ENCODE results near the gene SMTNL1.

The SMTNL1 gene, protein sequence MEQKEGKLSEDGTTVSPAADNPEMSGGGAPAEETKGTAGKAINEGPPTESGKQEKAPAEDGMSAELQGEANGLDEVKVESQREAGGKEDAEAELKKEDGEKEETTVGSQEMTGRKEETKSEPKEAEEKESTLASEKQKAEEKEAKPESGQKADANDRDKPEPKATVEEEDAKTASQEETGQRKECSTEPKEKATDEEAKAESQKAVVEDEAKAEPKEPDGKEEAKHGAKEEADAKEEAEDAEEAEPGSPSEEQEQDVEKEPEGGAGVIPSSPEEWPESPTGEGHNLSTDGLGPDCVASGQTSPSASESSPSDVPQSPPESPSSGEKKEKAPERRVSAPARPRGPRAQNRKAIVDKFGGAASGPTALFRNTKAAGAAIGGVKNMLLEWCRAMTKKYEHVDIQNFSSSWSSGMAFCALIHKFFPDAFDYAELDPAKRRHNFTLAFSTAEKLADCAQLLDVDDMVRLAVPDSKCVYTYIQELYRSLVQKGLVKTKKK

DNA sequence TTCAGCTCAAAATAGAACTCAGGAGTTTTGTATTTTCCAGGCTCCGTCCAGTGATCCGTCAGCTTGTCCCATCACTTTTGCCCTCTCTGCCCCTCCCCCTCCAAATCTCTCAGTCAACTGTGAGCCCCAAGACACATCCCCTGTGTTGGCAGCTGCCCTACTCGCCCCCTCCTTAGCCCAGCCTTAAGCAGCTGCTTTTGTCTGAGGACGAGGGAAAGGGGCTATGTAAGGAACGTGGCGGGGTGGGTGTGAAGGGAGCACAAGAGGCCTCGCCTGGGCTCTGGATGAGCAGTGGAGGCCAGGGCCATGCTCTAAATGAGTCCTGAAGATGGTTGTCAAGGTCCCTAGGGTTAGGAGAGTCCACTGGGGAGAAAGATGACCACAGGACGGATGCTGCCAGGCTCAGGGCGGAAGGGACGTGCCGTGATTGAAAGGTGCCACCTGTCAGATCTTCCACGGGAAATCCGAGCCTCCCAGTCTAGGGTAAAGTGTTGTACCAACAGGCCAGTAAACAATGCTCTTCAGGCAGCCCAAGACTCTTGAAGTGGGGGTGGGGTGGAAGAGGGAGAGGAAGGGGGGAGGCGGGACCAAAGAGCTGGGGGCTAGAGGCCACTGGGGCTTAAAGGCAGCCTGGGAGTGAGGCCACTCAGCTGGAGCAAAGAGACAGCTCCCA is at the start of gene SMTNL1:
Gene SMTNL1, plus strand, starts transcription at position 649 of the 673 bp plus-strand sequence. CDS start 5,048 bp downstream, outside the sequence.
- DNase-seq (ENCODE audit: low read depth): no peak

DNA sequence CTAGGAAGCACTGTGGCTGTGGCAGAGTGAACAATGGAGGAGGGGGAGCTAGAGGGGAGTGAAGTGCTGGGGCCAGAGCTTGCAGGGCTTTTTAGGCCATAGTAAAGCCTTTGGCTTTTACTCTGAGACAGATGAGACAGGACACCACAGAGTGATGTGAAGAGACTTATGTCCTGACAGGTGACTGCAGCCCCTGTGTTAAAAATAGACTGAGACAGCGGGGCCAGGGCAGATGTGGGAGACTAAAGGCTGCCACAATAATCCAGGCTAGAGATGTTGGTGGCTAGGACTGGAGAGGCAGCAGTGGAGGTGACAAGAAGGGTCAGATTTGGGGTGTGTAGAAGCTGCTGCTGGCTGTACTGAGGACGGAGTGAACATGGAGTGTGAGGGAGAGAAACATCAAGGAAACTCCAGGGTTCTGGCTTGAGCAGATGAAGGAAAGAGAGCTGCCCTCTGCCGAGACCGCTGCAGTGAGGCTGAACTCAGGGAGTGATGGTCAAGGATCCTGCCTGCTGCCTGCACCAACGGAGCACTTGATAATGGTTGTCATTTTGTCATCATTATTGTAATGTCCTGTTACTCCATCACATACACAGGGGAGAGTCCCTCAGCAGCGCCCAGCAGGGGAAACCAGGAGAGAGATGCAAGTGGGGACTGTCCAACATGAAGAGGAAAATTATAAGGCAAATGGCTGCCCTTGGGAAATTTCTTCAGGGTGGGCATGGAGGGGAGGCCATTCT is 49.3 kb upstream of the SMTNL1 start:
- DNase-seq (ENCODE audit: low read depth): no peak

DNA sequence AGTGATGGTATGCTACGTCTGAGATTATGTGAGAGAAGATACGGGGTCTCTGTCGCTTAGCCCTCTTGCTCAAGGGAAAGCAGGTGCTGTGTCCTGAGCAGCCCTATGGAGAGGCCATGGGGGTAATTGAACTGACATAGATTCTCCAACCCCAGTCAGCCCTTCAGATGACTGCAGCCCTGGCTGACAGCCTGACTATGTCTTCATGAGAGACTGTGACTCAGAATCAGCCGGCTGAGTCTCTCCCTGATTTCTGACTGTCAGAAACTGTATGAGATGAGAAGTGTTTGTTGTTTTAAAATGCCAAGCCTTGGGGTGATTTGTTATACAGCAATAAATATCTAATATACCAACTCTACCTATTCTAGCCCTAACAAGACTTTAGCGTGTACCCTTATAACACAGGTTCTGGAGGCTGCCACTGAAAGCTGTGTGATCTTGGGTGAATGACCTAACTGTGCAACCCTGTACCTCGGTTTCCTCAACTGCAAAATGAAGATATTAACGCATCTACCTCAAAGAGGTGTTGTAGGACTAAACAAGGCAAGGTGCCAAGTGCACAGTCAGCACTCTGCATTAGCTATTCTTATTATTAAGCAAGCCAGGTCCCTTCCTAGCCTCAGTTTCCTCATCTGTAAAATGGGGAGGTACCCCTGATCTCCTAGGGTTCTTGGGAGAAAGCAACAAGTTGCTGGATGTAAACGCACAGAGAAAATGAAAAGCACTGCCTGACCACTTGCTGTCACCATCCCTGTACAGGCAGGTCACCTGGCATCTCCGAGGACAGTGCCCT is 46.7 kb upstream of the SMTNL1 start:
- no peak for DNase-seq (ENCODE audit: low read depth)

DNA sequence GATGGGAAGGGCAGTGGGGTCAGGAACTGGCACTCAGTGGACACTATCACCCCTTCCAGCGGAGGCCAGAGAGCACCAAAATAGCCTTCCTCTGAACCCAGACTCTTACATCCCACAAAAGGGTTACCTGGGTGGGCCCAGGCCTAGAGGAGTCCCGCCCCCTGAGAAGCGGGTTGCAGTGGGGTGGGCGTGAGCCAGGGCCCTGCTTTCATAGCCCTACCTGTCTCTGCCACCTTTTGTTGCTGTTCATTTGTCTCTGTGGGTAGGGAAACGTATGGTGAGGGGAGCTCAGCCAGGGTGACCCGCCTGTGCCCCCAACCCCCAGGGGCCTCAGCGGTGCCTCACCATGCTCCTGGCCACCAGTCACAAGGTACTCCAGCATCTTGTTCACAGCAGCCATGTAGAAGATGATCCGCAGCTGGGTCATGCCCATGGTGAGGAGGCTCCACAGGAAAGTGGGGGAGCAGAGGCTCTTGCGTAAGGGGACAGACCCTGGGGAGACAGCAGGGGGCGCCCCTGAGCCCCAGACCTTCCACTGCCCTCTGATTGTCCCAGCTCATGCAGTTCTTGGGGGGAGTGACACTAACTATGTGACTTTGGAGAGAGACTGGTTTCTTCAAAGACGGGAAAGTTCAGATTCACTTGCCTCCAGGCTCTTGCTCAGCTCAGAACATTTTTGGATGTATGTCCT is 45.9 kb upstream of the SMTNL1 start:
- DNase-seq (ENCODE audit: low read depth): peak; percentile 12

DNA sequence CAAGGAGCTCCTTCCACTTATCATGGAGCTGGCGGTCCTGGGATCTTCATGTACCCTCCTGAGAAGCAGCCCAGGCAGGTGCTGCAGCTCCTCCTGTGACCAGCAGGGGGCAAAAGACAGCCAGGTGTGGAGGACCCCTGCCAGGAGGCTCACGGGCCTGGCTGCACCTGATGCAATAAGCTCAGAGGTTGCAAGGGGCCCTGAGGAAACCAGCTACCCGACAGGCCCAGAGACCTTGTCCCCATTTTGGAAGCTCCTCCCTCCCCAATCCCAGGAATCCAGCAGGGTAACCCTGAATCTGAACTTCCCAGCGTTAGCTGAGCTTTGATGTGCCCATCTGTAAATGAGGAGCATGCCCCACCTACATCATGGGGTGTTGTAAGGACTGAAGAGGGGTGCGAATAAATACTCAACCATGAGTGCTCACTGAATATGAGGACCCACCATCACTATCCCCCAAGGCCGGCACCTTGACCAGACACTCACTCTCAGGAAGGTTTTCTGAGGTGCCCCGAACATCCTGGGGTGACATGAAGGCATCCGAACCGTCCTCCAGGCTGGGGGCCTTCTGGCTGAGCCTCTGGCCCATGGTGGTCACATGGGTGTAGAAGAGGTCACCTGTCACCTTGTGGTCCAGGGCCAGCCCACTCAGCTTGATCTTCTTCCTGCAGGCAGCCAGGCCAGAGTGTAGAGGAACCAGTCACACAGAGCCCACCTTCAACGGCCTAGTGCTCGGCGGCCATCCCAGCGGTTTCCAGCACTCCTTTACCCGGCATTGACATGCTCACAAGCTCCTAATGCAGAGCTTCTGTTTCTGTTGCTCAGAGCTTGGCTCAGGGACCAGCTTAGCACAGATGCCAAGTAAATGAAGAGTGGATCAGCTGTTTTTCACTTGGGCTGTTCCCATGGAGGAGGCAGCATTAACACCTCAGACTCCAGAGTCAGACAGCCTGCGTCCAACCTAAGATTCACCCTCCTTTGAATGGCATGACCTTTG is 43.6 kb upstream of the SMTNL1 start:
- DNase-seq (ENCODE audit: low read depth): no peak

DNA sequence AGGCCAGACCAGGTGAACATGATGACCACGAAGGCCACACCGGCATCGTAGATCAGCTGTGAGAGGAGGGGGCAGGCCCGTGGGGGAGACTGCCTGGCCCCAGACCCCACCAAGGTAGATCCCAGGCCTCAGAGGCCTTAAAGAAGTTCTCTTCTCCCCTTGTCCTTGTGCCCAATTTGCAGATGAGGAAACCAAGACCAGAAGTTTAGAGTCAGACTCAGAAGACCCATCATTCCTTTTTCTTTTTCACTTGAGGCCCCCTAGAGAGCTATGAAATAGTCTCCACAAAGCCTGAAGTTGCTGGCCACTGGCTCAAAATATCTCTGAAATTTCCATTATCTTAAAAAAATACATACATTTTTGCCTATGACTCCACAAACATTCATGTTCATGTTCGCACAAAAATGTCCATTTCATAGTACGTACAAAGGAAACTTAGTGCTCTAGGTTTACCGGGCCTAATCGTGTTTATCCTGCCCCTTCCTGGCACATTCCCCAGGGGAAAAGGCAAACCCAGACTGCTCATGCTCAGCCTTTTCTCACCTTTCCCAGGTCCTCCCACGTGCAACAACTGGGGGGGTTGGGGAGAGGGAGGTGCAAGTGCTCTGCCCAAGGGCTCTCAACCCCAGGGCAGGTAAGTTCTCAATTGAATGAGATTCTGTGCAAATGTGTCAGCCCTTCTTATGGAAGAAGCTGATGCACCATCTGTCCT is 41.1 kb upstream of the SMTNL1 start:
- DNase-seq (ENCODE audit: low read depth): no peak

DNA sequence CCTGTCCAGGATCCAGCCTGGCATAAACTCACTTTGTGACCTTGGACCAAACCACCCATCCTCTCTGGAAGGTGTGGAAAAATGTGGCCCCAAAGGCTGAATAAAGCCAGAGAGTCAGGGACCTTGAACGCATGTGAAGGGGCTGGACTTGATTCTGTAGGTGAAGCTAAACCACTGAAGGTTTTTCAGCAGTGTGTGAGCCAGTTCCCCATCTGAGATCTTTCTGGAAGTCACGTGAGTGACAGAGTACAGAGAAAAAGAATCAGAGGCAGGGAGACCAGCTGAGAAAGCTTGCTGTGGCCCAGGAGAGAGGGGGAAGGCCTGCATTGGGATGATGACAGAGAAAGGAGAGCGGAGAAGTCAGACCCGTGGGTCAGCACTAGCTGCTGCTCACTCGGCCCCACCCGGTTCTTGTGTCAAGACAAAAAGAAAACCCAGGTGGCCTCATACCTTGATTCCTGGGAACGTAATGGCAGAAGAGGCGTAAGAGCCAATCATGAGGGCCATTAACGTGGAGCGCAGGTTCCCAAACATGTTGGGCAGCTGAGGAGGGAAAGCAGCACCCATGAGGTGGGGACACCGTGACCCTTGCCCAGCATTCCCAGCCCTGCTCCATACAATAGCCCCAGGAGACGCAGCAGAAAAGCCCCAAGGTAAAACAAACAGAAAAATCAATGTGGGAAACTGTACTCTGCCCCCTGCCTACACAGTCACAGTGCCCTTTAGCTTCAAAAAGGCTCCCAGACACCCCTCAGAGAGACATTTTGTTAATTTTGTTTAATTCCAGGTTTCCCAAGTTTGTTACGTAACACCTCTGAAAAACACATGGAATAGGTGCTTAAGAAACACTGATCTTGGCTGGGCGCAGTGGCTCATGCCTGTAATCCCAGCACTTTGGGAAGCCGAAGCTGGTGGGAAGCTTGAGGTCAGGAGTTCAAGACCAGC is 39.8 kb upstream of the SMTNL1 start:
- DNase-seq (ENCODE audit: low read depth): no peak

DNA sequence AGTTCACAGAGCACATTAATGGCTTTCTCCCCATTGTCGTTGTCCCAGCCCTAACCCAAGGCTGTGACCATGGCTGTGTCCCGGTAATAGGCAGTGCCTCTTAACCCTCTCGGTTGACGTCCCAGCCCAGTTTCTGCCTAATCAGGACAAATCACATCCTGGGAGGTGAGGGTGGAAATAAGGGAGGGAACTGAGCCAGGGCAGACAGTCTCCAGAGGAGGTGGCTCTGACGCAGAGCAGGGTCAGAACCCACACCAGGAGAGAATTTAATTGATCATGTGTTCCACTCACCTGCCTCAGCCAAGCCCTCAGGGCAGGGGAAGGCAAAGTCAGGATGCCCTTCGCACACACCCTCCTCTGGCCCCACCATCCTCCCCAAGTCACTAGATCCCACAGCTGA is 38.9 kb upstream of the SMTNL1 start:
- no peak for DNase-seq (ENCODE audit: low read depth)

DNA sequence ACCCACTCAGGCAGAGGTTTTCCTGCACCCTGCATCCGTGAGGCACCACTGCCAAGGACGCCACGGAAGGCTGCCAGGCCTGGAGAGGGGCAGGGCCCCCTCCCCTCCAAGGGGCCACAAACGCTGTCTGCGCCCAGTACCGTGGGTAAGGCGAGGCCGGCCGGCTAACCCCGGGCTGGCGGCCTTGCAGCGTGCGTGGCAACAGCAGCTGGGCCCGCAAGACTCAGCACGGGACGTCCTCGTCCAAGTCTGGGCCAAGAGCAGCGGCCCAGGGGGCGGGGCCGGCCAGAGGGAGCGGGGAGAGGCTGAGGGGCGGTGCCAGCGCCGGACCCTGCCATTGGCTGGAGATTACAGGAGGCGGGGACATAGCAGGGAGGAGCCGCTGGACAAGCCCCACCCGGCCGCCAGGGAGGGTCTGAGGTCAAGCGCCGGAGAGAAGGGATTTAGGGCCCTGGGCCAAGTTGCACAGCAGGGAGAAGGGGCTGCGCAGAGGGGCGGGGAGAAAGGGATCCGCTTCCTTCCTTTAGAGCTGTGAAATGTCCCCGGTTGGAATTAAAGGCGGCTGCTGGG is 37.9 kb upstream of the SMTNL1 start:
- DNase-seq (ENCODE audit: low read depth): peak; percentile 92

DNA sequence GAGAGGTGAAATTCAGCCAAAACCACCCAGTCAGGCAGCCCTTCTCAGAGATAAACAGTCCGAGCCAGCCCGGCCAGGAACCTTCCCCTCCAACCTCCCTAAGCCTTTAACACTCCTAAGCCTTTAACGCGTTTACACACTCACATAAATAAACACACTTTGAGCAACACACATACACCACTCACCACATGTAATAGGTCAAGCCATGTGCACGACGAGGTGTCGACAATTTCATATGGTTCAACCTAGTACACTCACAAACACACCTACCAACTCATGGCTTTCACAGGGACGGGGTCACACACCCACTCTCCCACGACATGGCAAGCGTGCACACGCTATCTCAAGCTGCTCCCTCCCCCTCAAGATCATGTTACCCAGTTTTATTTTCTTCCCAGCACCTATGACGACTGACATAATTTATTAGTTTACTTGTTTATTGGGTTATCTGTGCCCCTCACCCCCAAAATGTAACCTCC is 37.4 kb upstream of the SMTNL1 start:
- no peak for DNase-seq (ENCODE audit: low read depth)

DNA sequence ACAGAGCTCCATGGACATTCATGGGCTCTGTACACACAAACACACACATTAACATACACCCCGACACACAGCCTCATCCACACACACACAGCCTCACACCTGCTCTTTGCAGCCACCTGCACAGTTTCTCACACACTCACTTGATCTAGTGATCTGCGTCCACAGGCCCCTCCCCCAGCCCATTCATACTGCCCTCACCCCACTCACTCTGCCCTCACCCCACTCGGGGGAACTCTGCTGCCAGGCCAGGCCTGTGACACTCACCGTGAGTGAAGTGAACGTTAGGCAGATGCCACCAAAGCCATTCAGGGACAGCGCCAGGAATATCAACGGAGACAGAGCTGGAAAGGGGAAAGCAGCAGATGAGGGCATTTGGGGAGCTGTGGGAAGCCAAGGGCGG is 36.9 kb upstream of the SMTNL1 start:
- no peak for DNase-seq (ENCODE audit: low read depth)

DNA sequence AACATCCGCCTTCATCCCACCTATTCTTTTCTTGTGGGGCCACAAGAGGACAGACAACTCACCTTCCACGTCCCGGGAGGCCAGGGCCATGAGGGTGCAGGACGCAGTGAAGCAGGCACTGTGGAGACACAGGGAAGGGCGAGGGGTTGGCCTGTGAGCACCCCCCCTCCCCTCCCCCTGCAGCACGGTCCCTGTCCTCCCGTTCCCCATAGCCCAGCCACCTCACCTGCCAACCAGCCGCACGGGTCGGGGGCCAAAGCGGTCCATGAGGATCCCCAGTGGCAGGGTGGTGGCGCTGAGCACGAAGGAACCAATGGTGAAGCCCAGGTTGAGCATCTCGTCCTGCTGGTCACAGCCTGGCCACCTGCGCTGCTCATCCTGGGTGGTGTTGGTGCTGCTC is 36.5 kb upstream of the SMTNL1 start:
- DNase-seq (ENCODE audit: low read depth): no peak

DNA sequence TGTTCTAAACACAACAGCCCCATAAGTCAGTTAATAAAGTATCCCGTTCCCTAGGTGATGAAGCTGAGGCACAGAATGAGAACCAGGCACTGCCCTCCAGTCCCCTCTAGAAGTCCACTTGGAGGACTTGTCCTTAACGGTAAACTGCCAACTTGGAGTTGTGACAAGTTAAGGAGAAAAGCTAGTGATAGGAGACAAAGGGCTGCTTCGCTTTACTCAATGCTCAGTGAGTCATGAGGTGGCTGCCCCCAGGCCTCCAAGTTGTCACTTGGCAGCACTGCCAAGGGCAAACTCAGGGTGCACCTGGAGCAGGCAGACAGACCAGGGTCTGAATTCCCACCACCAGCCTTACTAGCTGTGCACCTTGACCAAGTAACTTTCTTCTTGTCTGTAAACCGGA is 35.4 kb upstream of the SMTNL1 start:
- no peak for DNase-seq (ENCODE audit: low read depth)

DNA sequence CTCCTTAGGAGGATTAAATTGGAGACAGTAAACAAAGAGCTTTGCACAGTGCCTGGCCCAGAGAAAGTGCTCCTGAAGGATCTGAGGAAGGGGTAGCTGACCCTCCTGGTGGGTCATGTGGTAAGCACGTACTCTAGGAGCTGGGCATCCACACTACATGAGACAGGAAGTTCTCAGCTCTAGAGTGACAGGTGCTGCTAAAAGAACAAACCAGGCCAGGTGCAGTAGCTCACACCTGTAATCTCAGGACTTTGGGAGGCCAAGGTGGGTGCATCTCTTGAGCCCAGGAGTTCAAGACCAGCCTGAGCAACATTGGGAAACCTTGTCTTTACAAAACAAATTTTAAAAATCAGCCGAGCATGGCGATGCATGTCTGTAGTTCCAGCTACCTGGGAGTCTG is 35.0 kb upstream of the SMTNL1 start:
- DNase-seq (ENCODE audit: low read depth): no peak

DNA sequence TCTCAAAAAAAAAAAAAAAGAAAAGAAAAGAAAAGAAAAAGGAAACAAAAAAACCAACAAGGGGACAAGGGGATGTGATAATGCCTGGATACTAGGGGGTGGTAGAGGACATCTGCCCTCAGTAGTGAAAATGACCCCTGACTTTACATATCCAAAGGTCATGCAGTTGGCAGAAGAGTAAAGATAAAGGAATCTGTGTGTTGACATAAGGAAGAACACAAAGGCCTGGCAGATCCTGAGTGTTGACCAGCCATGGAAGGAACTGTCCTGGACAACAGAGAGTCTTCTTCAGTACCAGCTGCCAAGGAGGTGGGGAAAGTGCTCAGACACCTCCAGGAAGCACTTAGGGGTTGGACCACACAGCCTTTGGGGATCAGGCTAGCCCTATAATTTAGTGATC is 34.5 kb upstream of the SMTNL1 start:
- DNase-seq (ENCODE audit: low read depth): no peak

DNA sequence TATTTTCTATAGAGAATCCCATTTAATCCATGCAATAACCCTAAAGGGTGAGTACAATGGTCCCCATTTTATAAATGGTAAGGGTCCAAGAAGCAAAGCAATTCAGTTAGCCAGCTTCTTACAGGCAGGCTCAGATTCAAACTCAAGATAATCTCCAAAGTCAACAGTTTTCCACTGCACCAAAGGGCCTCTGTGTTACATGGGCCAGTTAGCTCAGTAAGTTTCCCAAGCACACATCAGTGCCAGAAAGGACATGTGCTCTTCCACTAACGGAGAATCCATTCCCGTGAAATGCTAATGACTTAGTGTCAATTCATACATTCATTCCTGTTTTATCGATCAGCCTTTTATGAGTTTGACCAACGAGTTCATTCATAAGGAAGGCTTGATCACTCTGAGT is 32.9 kb upstream of the SMTNL1 start:
- DNase-seq (ENCODE audit: low read depth): no peak

DNA sequence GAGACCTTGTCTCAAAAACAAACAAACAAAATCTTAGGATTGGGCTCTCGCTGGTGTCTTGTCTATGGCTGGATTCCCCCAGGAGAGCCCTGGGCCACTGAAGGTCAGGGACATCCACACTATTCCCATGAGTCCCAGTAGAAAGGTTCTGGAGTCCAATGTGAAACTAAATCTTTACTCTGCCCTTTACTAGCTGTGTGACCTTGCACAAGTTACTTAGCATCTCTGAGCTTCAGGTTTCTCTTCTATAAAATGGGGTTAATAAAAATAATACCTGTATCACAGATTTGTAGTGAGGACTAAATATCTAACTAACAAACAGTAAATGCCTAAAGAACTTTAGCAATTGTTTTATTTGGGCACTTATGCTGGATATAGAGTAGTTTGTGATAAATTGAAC is 30.9 kb upstream of the SMTNL1 start:
- DNase-seq (ENCODE audit: low read depth): no peak

Measured in fibroblast of gingiva (primary cell).